Measurements from ENCODE around the gene MITF. TPM values are rescaled to one million over a fixed set of nuclear protein-coding genes. Genes with fewer than 3 reads are reported as not detected.

The MITF gene
- total and polyA plus RNA-seq, 10 donors = 0.83 to 11.9 (median 6.2) TPM

GRCh38 chr3:69842789-69843188, 103.5 kb downstream of the MITF start:
- H3K4me3 ChIP-seq = no peak overlapping the region
- H3K27ac ChIP-seq = no peak overlapping the region
- no peaks in the 10 kb centered on the region for H3K36me3 ChIP-seq
- WGBS, 5 donors = 50 to 79% (median 68%) methylated on average over 3 of the region's 3 CpGs
- H3K9me3 ChIP-seq = no peaks in the 10 kb centered on the region
- H3K27me3 ChIP-seq (replicated peaks in 1 of 7) = no peaks in the 10 kb centered on the region
- no peak for DNase-seq
- TF ChIP-seq POLR2A (IDR thresholded peaks at IDR 0.05) (no peak), CTCF (IDR thresholded peaks at IDR 0.05 in 8 of 11, conservative IDR thresholded peaks at IDR 0.05 in 3 of 11) (no peak), POLR2AphosphoS5 (IDR thresholded peaks at IDR 0.05) (no peak)
- no peaks in the 10 kb centered on the region for H3K4me1 ChIP-seq
- intact Hi-C loops (cut with DNase I; ENCODE audit: low total_unique reads) = no loop called here

- Histone ChIP-seq H3K4me3 (no peak overlapping the region), H3K9me3 (no peaks in the 10 kb centered on the region), H3K4me1 (no peaks in the 10 kb centered on the region), H3K27me3 (replicated peaks in 1 of 7) (no peaks in the 10 kb centered on the region), H3K27ac (no peak overlapping the region), H3K36me3 (no peaks in the 10 kb centered on the region)
- TF ChIP-seq CTCF (IDR thresholded peaks at IDR 0.05 in 8 of 11, conservative IDR thresholded peaks at IDR 0.05 in 3 of 11) = no peak
- no peak for TF ChIP-seq POLR2AphosphoS5 (IDR thresholded peaks at IDR 0.05)
- no peak for TF ChIP-seq POLR2A (IDR thresholded peaks at IDR 0.05)
- DNase-seq = no peak
- intact Hi-C loops (cut with DNase I; ENCODE audit: low total_unique reads) = no loop called here
- WGBS, 5 donors = 78 to 89% (median 84%) methylated on average over 1 of the region's 1 CpG
Measured at GRCh38 chr3:69844706-69845105, 105.4 kb downstream of the MITF start.

- intact Hi-C loops (cut with DNase I; ENCODE audit: low total_unique reads) = no loop called here
- DNase-seq = no peak
- Histone ChIP-seq H3K27ac (no peak overlapping the region), H3K27me3 (replicated peaks in 1 of 7) (no peaks in the 10 kb centered on the region), H3K36me3 (no peaks in the 10 kb centered on the region), H3K4me1 (no peaks in the 10 kb centered on the region), H3K9me3 (no peaks in the 10 kb centered on the region), H3K4me3 (no peak overlapping the region)
- WGBS, 5 donors = 81 to 92% (median 85%) methylated on average over 3 of the region's 3 CpGs
- TF ChIP-seq POLR2A (IDR thresholded peaks at IDR 0.05) (no peak), CTCF (IDR thresholded peaks at IDR 0.05 in 8 of 11, conservative IDR thresholded peaks at IDR 0.05 in 3 of 11) (no peak), POLR2AphosphoS5 (IDR thresholded peaks at IDR 0.05) (no peak)
Measured at GRCh38 chr3:69847303-69847702, 108.0 kb downstream of the MITF start.

GRCh38 chr3:69848113-69848512, 108.8 kb downstream of the MITF start:
- intact Hi-C loops (cut with DNase I; ENCODE audit: low total_unique reads) = no loop called here
- H3K27ac ChIP-seq = no peak overlapping the region
- no peaks in the 10 kb centered on the region for H3K9me3 ChIP-seq
- no peaks in the 10 kb centered on the region for H3K4me1 ChIP-seq
- H3K36me3 ChIP-seq = no peaks in the 10 kb centered on the region
- H3K4me3 ChIP-seq = no peak overlapping the region
- H3K27me3 ChIP-seq (replicated peaks in 1 of 7) = no peaks in the 10 kb centered on the region
- 60 to 69% (median 65%) methylated on average over 3 of the region's 3 CpGs for WGBS, 5 donors
- DNase-seq = no peak
- no peak for TF ChIP-seq POLR2A (IDR thresholded peaks at IDR 0.05)

- Histone ChIP-seq H3K4me1 (no peaks in the 10 kb centered on the region), H3K4me3 (no peak overlapping the region), H3K27me3 (replicated peaks in 1 of 7) (no peaks in the 10 kb centered on the region), H3K9me3 (no peaks in the 10 kb centered on the region), H3K36me3 (no peaks in the 10 kb centered on the region), H3K27ac (no peak overlapping the region)
- no peak for DNase-seq
- no peak for TF ChIP-seq POLR2A (IDR thresholded peaks at IDR 0.05)
- TF ChIP-seq CTCF (IDR thresholded peaks at IDR 0.05 in 8 of 11, conservative IDR thresholded peaks at IDR 0.05 in 3 of 11) = no peak
- no peak for TF ChIP-seq POLR2AphosphoS5 (IDR thresholded peaks at IDR 0.05)
- intact Hi-C loops (cut with DNase I; ENCODE audit: low total_unique reads) = no loop called here
Measured at GRCh38 chr3:69850849-69851248, 111.6 kb downstream of the MITF start.

Data from spleen (tissue), 11 donors.